Measurements from ENCODE around the gene ZNF846. TPM values are rescaled to one million over a fixed set of nuclear protein-coding genes. Genes with fewer than 3 reads are reported as not detected.
A peak's percentile ranks its signal among the peaks of the same experiment; 100 is the strongest.

ZNF846 gene
- total and polyA plus RNA-seq, 9 of the 15 experiments (the other 6 are each of a cell fraction or from before 2014, with no cell fraction given): 4.1 to 8.7 (median 7.8) TPM

DNA sequence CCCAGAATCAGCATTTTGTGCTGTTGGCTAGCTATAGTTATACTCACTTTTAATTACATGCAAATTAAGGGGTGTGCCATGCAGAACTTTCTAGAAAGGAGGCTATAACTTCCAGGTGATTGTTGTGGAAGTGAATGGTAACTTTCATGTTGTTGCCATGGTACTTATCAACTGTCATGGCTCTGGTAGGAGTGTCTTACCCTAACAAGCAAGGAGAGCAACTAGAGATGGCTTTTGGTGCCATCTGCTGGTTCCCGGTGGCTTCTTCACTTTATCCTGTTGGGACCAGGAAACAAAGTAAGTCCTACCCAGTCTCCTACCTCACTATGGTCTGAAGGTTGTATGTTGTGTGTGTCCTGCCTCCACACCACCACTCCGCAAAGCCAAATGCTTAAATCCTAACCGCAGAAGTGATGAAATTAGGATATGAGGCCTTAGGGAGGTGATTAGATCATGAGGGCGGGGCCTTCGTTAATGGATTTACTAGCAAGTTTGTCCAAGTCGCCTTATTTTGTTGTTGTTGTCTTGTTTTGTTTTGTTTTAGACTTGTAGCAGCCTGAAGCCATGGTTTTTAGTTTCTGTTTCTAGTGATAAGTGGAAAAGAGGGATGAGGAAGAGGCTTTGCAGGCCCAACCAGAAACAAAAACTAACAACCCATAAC lies 27.7 kb upstream of the ZNF846 start (continued):
- TF ChIP-seq, protein P1, sequence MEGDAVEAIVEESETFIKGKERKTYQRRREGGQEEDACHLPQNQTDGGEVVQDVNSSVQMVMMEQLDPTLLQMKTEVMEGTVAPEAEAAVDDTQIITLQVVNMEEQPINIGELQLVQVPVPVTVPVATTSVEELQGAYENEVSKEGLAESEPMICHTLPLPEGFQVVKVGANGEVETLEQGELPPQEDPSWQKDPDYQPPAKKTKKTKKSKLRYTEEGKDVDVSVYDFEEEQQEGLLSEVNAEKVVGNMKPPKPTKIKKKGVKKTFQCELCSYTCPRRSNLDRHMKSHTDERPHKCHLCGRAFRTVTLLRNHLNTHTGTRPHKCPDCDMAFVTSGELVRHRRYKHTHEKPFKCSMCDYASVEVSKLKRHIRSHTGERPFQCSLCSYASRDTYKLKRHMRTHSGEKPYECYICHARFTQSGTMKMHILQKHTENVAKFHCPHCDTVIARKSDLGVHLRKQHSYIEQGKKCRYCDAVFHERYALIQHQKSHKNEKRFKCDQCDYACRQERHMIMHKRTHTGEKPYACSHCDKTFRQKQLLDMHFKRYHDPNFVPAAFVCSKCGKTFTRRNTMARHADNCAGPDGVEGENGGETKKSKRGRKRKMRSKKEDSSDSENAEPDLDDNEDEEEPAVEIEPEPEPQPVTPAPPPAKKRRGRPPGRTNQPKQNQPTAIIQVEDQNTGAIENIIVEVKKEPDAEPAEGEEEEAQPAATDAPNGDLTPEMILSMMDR (IDR thresholded peaks at IDR 0.05 in 2 of 3, conservative IDR thresholded peaks at IDR 0.05 in 1 of 3; ENCODE audit: insufficient read depth in 2 of 3, low read depth in 1 of 3, low read length in 3 of 3): peak; percentile 84 to 91 (median 85)
- TF ChIP-seq ARID2 (IDR thresholded peaks at IDR 0.05) (peak; percentile 74), CTBP1 (IDR thresholded peaks at IDR 0.05; ENCODE audit: borderline replicate concordance) (peak; percentile 32; the same call in 1 of the 2 replicates), TEAD4 (IDR thresholded peaks at IDR 0.05; ENCODE audit: low read length) (no peak), TEAD4 (CRISPR knock-in tag; IDR thresholded peaks at IDR 0.05; ENCODE audit: borderline replicate concordance) (no peak), FOXP1 (CRISPR knock-in tag; IDR thresholded peaks at IDR 0.05) (no peak), GATAD2B (IDR thresholded peaks at IDR 0.05; ENCODE audit: borderline replicate concordance) (peak; percentile 89), CC2D1A (IDR thresholded peaks at IDR 0.05) (peak; percentile 82), ATF1 (CRISPR knock-in tag; IDR thresholded peaks at IDR 0.05) (no peak), ATF1 (tag; IDR thresholded peaks at IDR 0.05) (peak; percentile 21; the same call in 1 of the 2 replicates), SMC3 (conservative IDR thresholded peaks at IDR 0.05; ENCODE audit: insufficient read depth, low read depth, low read length) (peak; percentile 97), SMAD4 (CRISPR knock-in tag; conservative IDR thresholded peaks at IDR 0.05) (no peak; the same call in 1 of the 2 replicates), L3MBTL2 (IDR thresholded peaks at IDR 0.05) (0 out of 2 replicates have a peak, but pooled peaks have one; percentile 17), PHTF2 (CRISPR knock-in tag; IDR thresholded peaks at IDR 0.05) (no peak), ZNF263 (CRISPR knock-in tag; IDR thresholded peaks at IDR 0.05; ENCODE audit: borderline replicate concordance) (peak; percentile 44; the same call in 1 of the 2 replicates), ELF4 (CRISPR knock-in tag; IDR thresholded peaks at IDR 0.05) (0 out of 2 replicates have a peak, but pooled peaks have one; percentile 8)
- TF ChIP-seq, protein P2, sequence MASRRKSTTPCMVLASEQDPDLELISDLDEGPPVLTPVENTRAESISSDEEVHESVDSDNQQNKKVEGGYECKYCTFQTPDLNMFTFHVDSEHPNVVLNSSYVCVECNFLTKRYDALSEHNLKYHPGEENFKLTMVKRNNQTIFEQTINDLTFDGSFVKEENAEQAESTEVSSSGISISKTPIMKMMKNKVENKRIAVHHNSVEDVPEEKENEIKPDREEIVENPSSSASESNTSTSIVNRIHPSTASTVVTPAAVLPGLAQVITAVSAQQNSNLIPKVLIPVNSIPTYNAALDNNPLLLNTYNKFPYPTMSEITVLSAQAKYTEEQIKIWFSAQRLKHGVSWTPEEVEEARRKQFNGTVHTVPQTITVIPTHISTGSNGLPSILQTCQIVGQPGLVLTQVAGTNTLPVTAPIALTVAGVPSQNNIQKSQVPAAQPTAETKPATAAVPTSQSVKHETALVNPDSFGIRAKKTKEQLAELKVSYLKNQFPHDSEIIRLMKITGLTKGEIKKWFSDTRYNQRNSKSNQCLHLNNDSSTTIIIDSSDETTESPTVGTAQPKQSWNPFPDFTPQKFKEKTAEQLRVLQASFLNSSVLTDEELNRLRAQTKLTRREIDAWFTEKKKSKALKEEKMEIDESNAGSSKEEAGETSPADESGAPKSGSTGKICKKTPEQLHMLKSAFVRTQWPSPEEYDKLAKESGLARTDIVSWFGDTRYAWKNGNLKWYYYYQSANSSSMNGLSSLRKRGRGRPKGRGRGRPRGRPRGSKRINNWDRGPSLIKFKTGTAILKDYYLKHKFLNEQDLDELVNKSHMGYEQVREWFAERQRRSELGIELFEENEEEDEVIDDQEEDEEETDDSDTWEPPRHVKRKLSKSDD (conservative IDR thresholded peaks at IDR 0.05; ENCODE audit: low read length): peak; percentile 72; the same call in 1 of the 2 replicates
- TF ChIP-seq, protein P3, sequence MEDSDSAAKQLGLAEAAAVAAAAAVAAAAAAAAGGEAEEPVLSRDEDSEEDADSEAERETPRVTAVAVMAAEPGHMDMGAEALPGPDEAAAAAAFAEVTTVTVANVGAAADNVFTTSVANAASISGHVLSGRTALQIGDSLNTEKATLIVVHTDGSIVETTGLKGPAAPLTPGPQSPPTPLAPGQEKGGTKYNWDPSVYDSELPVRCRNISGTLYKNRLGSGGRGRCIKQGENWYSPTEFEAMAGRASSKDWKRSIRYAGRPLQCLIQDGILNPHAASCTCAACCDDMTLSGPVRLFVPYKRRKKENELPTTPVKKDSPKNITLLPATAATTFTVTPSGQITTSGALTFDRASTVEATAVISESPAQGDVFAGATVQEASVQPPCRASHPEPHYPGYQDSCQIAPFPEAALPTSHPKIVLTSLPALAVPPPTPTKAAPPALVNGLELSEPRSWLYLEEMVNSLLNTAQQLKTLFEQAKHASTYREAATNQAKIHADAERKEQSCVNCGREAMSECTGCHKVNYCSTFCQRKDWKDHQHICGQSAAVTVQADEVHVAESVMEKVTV (CRISPR knock-in tag; IDR thresholded peaks at IDR 0.05): peak; percentile 89

All from K562 (cell line).